LNCAP (cell line): ENCODE measurements around the gene MPC1.

Source experiments
- CTCF ChIP-seq: fragments of 450-650 bp; IDR thresholded peaks from 2 replicates; pipeline ENCODE4 v1.5.1; 2017; ENCODE audit warnings: mild to moderate bottlenecking

MPC1 gene

GRCh38 chr6:166382933-166383801 is at the start of gene MPC1:
TSS of gene MPC1 (minus strand) at chr6:166382940. CDS start at chr6:166382876, 64 bp downstream.
- no peak for TF ChIP-seq CTCF

- no peak for TF ChIP-seq CTCF
Observed at GRCh38 chr6:166430269-166430668, 47.5 kb upstream of the MPC1 start.

GRCh38 chr6:166424431-166424830 is 41.7 kb upstream of the MPC1 start:
- no peak for TF ChIP-seq CTCF

- TF ChIP-seq CTCF: no peak
Observed at GRCh38 chr6:166423781-166424180, 41.0 kb upstream of the MPC1 start.

- TF ChIP-seq CTCF: no peak
Observed at GRCh38 chr6:166423051-166423745, 40.5 kb upstream of the MPC1 start.

- no peak for TF ChIP-seq CTCF
Observed at GRCh38 chr6:166422201-166422940, 39.6 kb upstream of the MPC1 start.

- no peak for TF ChIP-seq CTCF
Observed at GRCh38 chr6:166420351-166420750, 37.6 kb upstream of the MPC1 start.
